Measurements from ENCODE around the gene USP3. TPM values are rescaled to one million over a fixed set of nuclear protein-coding genes. Genes with fewer than 3 reads are reported as not detected.

Gene USP3
- total and polyA plus RNA-seq, 9 of the 15 experiments (the other 6 are each of a cell fraction or from before 2014, with no cell fraction given): 17.3 to 54.3 (median 34.8) TPM

GRCh38 chr15:63503739-63504246 lies 600 bp upstream of the USP3 start (continued):
- TF ChIP-seq, protein P1, sequence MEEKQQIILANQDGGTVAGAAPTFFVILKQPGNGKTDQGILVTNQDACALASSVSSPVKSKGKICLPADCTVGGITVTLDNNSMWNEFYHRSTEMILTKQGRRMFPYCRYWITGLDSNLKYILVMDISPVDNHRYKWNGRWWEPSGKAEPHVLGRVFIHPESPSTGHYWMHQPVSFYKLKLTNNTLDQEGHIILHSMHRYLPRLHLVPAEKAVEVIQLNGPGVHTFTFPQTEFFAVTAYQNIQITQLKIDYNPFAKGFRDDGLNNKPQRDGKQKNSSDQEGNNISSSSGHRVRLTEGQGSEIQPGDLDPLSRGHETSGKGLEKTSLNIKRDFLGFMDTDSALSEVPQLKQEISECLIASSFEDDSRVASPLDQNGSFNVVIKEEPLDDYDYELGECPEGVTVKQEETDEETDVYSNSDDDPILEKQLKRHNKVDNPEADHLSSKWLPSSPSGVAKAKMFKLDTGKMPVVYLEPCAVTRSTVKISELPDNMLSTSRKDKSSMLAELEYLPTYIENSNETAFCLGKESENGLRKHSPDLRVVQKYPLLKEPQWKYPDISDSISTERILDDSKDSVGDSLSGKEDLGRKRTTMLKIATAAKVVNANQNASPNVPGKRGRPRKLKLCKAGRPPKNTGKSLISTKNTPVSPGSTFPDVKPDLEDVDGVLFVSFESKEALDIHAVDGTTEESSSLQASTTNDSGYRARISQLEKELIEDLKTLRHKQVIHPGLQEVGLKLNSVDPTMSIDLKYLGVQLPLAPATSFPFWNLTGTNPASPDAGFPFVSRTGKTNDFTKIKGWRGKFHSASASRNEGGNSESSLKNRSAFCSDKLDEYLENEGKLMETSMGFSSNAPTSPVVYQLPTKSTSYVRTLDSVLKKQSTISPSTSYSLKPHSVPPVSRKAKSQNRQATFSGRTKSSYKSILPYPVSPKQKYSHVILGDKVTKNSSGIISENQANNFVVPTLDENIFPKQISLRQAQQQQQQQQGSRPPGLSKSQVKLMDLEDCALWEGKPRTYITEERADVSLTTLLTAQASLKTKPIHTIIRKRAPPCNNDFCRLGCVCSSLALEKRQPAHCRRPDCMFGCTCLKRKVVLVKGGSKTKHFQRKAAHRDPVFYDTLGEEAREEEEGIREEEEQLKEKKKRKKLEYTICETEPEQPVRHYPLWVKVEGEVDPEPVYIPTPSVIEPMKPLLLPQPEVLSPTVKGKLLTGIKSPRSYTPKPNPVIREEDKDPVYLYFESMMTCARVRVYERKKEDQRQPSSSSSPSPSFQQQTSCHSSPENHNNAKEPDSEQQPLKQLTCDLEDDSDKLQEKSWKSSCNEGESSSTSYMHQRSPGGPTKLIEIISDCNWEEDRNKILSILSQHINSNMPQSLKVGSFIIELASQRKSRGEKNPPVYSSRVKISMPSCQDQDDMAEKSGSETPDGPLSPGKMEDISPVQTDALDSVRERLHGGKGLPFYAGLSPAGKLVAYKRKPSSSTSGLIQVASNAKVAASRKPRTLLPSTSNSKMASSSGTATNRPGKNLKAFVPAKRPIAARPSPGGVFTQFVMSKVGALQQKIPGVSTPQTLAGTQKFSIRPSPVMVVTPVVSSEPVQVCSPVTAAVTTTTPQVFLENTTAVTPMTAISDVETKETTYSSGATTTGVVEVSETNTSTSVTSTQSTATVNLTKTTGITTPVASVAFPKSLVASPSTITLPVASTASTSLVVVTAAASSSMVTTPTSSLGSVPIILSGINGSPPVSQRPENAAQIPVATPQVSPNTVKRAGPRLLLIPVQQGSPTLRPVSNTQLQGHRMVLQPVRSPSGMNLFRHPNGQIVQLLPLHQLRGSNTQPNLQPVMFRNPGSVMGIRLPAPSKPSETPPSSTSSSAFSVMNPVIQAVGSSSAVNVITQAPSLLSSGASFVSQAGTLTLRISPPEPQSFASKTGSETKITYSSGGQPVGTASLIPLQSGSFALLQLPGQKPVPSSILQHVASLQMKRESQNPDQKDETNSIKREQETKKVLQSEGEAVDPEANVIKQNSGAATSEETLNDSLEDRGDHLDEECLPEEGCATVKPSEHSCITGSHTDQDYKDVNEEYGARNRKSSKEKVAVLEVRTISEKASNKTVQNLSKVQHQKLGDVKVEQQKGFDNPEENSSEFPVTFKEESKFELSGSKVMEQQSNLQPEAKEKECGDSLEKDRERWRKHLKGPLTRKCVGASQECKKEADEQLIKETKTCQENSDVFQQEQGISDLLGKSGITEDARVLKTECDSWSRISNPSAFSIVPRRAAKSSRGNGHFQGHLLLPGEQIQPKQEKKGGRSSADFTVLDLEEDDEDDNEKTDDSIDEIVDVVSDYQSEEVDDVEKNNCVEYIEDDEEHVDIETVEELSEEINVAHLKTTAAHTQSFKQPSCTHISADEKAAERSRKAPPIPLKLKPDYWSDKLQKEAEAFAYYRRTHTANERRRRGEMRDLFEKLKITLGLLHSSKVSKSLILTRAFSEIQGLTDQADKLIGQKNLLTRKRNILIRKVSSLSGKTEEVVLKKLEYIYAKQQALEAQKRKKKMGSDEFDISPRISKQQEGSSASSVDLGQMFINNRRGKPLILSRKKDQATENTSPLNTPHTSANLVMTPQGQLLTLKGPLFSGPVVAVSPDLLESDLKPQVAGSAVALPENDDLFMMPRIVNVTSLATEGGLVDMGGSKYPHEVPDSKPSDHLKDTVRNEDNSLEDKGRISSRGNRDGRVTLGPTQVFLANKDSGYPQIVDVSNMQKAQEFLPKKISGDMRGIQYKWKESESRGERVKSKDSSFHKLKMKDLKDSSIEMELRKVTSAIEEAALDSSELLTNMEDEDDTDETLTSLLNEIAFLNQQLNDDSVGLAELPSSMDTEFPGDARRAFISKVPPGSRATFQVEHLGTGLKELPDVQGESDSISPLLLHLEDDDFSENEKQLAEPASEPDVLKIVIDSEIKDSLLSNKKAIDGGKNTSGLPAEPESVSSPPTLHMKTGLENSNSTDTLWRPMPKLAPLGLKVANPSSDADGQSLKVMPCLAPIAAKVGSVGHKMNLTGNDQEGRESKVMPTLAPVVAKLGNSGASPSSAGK (IDR thresholded peaks at IDR 0.05): peak; percentile 91
- TF ChIP-seq MITF (IDR thresholded peaks at IDR 0.05): no peak
- peak; percentile 89 for TF ChIP-seq ZBTB1 (CRISPR knock-in tag; IDR thresholded peaks at IDR 0.05; ENCODE audit: borderline replicate concordance, low read depth)
- no peak for TF ChIP-seq MLLT1 (IDR thresholded peaks at IDR 0.05)
- TF ChIP-seq ZNF507 (tag; conservative IDR thresholded peaks at IDR 0.05): no peak
- 0 out of 2 replicates have a peak, but pooled peaks have one; percentile 9 for TF ChIP-seq TRIM28 (IDR thresholded peaks at IDR 0.05)
- TF ChIP-seq EHMT2 (IDR thresholded peaks at IDR 0.05): no peak
- TF ChIP-seq, protein P2, sequence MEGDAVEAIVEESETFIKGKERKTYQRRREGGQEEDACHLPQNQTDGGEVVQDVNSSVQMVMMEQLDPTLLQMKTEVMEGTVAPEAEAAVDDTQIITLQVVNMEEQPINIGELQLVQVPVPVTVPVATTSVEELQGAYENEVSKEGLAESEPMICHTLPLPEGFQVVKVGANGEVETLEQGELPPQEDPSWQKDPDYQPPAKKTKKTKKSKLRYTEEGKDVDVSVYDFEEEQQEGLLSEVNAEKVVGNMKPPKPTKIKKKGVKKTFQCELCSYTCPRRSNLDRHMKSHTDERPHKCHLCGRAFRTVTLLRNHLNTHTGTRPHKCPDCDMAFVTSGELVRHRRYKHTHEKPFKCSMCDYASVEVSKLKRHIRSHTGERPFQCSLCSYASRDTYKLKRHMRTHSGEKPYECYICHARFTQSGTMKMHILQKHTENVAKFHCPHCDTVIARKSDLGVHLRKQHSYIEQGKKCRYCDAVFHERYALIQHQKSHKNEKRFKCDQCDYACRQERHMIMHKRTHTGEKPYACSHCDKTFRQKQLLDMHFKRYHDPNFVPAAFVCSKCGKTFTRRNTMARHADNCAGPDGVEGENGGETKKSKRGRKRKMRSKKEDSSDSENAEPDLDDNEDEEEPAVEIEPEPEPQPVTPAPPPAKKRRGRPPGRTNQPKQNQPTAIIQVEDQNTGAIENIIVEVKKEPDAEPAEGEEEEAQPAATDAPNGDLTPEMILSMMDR (IDR thresholded peaks at IDR 0.05 in 2 of 3, conservative IDR thresholded peaks at IDR 0.05 in 1 of 3; ENCODE audit: insufficient read depth in 2 of 3, low read depth in 1 of 3, low read length in 3 of 3): 0 out of 6 replicates have a peak, but pooled peaks of 1 of the 3 experiments have one; percentile 8
- no peak for TF ChIP-seq NR2C1 (IDR thresholded peaks at IDR 0.05)
- no peak for TF ChIP-seq NR2C1 (tag; IDR thresholded peaks at IDR 0.05)
- peak in 1 of 2 experiments; percentile 67; a peak in 1 of 4 replicates for TF ChIP-seq ARNT (IDR thresholded peaks at IDR 0.05)

All from K562 (cell line).